Large intestine (tissue), 12 donors: ENCODE results near the gene DCN. TPM values are rescaled to one million over a fixed set of nuclear protein-coding genes. Genes with fewer than 3 reads are reported as not detected.
A peak's percentile ranks its signal among the peaks of the same experiment; 100 is the strongest.

Experiments
- DNase-seq, 2 donors: peaks; one replicate each; pipeline versions ENCODE4 v3.0.0 to v3.0.0-alpha.2; 2013
- H3K27ac ChIP-seq: one replicate; pipeline ENCODE4 v1.5.1; 2013; ENCODE audit warnings: low read length
- H3K27me3 ChIP-seq: 2 replicates; pipeline ENCODE4 v1.6.1; 2013; ENCODE audit warnings: low read length; ENCODE audit not compliant: control insufficient read depth, insufficient read depth
- H3K36me3 ChIP-seq: 2 replicates; pipeline ENCODE4 v1.6.1; 2013; ENCODE audit warnings: low read length; ENCODE audit not compliant: control insufficient read depth, insufficient read depth
- H3K4me1 ChIP-seq: one replicate; pipeline ENCODE4 v1.6.1; 2013; ENCODE audit warnings: low read length; ENCODE audit not compliant: control insufficient read depth, insufficient read depth
- H3K4me3 ChIP-seq: one replicate; pipeline ENCODE4 v1.5.1; 2013; ENCODE audit warnings: low read length
- H3K9me3 ChIP-seq: one replicate; pipeline ENCODE4 v1.6.1; 2013; ENCODE audit warnings: mild to moderate bottlenecking, low read depth, low read length, moderate library complexity; ENCODE audit not compliant: control insufficient read depth
- WGBS: methylation state at CpG from one replicate; pipeline ENCODE4 v1.1.5; 2013; ENCODE audit warnings: low lambda C conversion rate; ENCODE audit not compliant: insufficient coverage; 5-methylcytosine and 5-hydroxymethylcytosine counted together
- long read RNA-seq, 11 donors: transcript quantifications; one replicate each; lab custom pipeline, GENCODE V29; 2026
- polyA plus RNA-seq: library from polyadenylated mRNA; unstranded; fragments of 120-200 nt; gene quantifications from one replicate; pipeline ENCODE4 v1.2.1, GENCODE V29; 2013

DCN gene, protein sequence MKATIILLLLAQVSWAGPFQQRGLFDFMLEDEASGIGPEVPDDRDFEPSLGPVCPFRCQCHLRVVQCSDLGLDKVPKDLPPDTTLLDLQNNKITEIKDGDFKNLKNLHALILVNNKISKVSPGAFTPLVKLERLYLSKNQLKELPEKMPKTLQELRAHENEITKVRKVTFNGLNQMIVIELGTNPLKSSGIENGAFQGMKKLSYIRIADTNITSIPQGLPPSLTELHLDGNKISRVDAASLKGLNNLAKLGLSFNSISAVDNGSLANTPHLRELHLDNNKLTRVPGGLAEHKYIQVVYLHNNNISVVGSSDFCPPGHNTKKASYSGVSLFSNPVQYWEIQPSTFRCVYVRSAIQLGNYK
- 568 TPM for polyA plus RNA-seq
- long read RNA-seq, donor 1, full-length matches to known transcripts: 48 of 54 reads
- long read RNA-seq, donor 1, partial matches to known transcripts: 6 of 54 reads
- long read RNA-seq, donor 1, other reads (novel, unspliced or antisense): 0 of 54 reads
- long read RNA-seq, donor 2, full-length matches to known transcripts: 119 of 163 reads
- long read RNA-seq, donor 2, partial matches to known transcripts: 44 of 163 reads
- long read RNA-seq, donor 2, other reads (novel, unspliced or antisense): 0 of 163 reads
- long read RNA-seq, donor 3: 0 reads
- long read RNA-seq, donor 4, full-length matches to known transcripts: 7 of 7 reads
- long read RNA-seq, donor 4, partial matches to known transcripts: 0 of 7 reads
- long read RNA-seq, donor 4, other reads (novel, unspliced or antisense): 0 of 7 reads
- long read RNA-seq, donor 5, full-length matches to known transcripts: 151 of 177 reads
- long read RNA-seq, donor 5, partial matches to known transcripts: 26 of 177 reads
- long read RNA-seq, donor 5, other reads (novel, unspliced or antisense): 0 of 177 reads
- long read RNA-seq, donor 6, full-length matches to known transcripts: 84 of 112 reads
- long read RNA-seq, donor 6, partial matches to known transcripts: 28 of 112 reads
- long read RNA-seq, donor 6, other reads (novel, unspliced or antisense): 0 of 112 reads
- long read RNA-seq, donor 7, full-length matches to known transcripts: 154 of 217 reads
- long read RNA-seq, donor 7, partial matches to known transcripts: 63 of 217 reads
- long read RNA-seq, donor 7, other reads (novel, unspliced or antisense): 0 of 217 reads
- long read RNA-seq, donor 8, full-length matches to known transcripts: 108 of 155 reads
- long read RNA-seq, donor 8, partial matches to known transcripts: 47 of 155 reads
- long read RNA-seq, donor 8, other reads (novel, unspliced or antisense): 0 of 155 reads
- long read RNA-seq, donor 9, full-length matches to known transcripts: 142 of 181 reads
- long read RNA-seq, donor 9, partial matches to known transcripts: 39 of 181 reads
- long read RNA-seq, donor 9, other reads (novel, unspliced or antisense): 0 of 181 reads
- long read RNA-seq, donor 10, full-length matches to known transcripts: 106 of 124 reads
- long read RNA-seq, donor 10, partial matches to known transcripts: 18 of 124 reads
- long read RNA-seq, donor 10, other reads (novel, unspliced or antisense): 0 of 124 reads
- long read RNA-seq, donor 11, full-length matches to known transcripts: 93 of 105 reads
- long read RNA-seq, donor 11, partial matches to known transcripts: 12 of 105 reads
- long read RNA-seq, donor 11, other reads (novel, unspliced or antisense): 0 of 105 reads

- 80% methylated on average over 1 of the region's 4 CpGs for WGBS
- H3K4me3 ChIP-seq: peak within 1 kb of the TSS; percentile 32
Measured at GRCh38 chr12:91182636-91183455, at the start of gene DCN. Gene DCN, minus strand, starts transcription at chr12:91182817. Its CDS starts 4,265 bp downstream, at chr12:91178552.

DNA sequence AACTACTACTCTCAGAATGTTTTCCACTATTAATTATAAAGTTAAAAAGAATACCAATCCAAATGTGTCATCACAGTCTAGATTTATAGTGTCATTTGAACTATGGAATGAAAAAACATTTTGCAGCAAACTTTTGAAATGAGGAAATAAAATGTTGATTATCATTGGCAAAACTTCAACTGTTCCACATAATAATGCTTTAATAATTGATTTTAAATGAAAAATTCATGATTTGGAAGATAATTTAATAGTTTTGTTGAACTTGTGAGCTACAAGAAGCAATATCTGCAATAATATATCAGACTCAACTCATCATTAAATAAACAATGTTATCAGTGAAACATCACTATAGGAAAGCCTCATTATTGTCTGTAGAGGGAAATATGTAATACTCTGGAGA, 48.2 kb upstream of the DCN start:
- no peak for DNase-seq
- Histone ChIP-seq H3K27me3 (no peaks in the 10 kb centered on the region), H3K4me3 (no peak overlapping the region), H3K4me1 (no peaks in the 10 kb centered on the region), H3K9me3 (no peaks in the 10 kb centered on the region), H3K27ac (no peak overlapping the region), H3K36me3 (no peaks in the 10 kb centered on the region)

More at GRCh38 chr12:91182636-91183455, at the start of gene DCN:
- no peak for DNase-seq
- H3K27ac ChIP-seq: peak within 1 kb of the TSS; percentile 32
- H3K36me3 ChIP-seq: no peaks in the 10 kb centered on the region
- H3K9me3 ChIP-seq: no peaks in the 10 kb centered on the region
- H3K27me3 ChIP-seq: no peaks in the 10 kb centered on the region
- H3K4me1 ChIP-seq: peaks cover 5% of the 10 kb centered on the region

DNA sequence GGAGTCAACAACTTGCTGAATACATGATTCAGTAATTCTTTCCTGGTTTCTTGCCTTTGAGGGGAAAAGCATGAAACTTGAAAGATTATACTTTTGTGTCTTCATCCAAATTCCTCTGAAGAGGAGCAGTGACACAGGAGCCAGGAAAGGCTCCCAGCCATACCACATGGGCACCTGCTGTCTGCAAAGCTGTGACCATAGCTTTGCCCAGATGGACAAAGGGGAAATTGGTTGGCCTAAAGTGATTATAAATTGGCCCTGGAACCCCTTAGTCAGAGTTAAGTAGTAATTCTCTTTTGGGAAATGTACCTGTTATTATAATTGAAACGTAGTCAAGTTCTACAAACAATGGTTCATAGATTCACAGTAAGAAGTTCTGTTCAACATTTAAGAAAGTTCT, 44.3 kb upstream of the DCN start:
- no peak for DNase-seq
- H3K4me1 ChIP-seq: no peaks in the 10 kb centered on the region
- H3K4me3 ChIP-seq: no peak overlapping the region
- H3K27ac ChIP-seq: no peak overlapping the region
- WGBS: no CpG with 5 or more reads among the region's 1 CpG
- H3K27me3 ChIP-seq: no peaks in the 10 kb centered on the region
- H3K9me3 ChIP-seq: no peaks in the 10 kb centered on the region
- no peaks in the 10 kb centered on the region for H3K36me3 ChIP-seq

DNA sequence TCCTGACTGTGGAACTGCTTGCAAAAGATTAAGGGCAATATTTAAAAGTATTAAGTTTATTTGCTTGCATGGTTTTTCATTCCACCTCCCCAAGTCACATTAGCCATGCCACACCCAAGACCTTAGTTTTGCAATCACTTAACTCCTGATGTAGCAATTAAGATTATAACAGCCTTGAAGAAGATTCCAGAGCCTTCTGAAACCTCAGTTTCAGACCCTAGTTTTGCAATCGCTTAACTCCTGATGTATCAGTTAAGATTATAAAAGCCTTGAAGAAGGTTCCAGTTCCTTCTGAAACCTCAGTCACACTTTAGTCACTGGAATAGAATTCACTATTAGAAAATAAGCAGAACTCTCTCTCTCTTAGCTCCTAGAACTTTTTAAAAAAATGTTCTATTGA, 42.7 kb upstream of the DCN start:
- Histone ChIP-seq H3K36me3 (no peaks in the 10 kb centered on the region), H3K9me3 (no peaks in the 10 kb centered on the region), H3K4me3 (no peak overlapping the region), H3K27me3 (no peaks in the 10 kb centered on the region), H3K4me1 (no peaks in the 10 kb centered on the region), H3K27ac (peak overlapping the region; percentile 12)
- peak; percentile 15 to 47 for DNase-seq
- WGBS: no CpG with 5 or more reads among the region's 1 CpG

GRCh38 chr12:91224401-91224800, 41.8 kb upstream of the DCN start:
- WGBS: no CpG with 5 or more reads among the region's 1 CpG
- no peak for DNase-seq
- Histone ChIP-seq H3K4me3 (no peak overlapping the region), H3K9me3 (no peaks in the 10 kb centered on the region), H3K4me1 (no peaks in the 10 kb centered on the region), H3K27me3 (no peaks in the 10 kb centered on the region), H3K27ac (no peak overlapping the region), H3K36me3 (no peaks in the 10 kb centered on the region)

DNA sequence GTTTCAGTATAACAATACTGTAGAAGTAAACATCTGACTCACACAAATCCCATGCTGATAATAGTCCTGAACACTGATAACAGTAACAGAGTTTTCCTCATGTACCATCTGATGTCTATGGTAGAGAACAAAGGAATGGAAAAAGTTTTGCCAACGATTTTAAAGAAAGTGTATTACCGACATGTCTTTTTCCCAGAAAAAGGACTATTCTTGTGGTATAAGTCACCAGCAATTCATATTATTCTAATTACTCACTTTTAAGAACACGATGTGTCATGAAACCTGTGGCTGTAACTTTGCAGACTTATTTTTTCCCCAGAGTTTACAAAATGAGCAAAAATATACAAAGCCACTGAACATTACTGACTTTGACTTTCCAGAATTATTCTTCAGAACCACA, 40.1 kb upstream of the DCN start:
- Histone ChIP-seq H3K9me3 (no peaks in the 10 kb centered on the region), H3K27ac (no peak overlapping the region), H3K36me3 (no peaks in the 10 kb centered on the region), H3K4me1 (no peaks in the 10 kb centered on the region), H3K4me3 (no peak overlapping the region), H3K27me3 (no peaks in the 10 kb centered on the region)
- DNase-seq: no peak
- 90% methylated on average over 1 of the region's 3 CpGs for WGBS

GRCh38 chr12:91219919-91220318, 37.3 kb upstream of the DCN start:
- WGBS: 89% methylated on average over 1 of the region's 1 CpG
- Histone ChIP-seq H3K27me3 (no peaks in the 10 kb centered on the region), H3K27ac (no peak overlapping the region), H3K4me3 (no peak overlapping the region), H3K36me3 (no peaks in the 10 kb centered on the region), H3K4me1 (no peaks in the 10 kb centered on the region), H3K9me3 (no peaks in the 10 kb centered on the region)
- DNase-seq: no peak

DNA sequence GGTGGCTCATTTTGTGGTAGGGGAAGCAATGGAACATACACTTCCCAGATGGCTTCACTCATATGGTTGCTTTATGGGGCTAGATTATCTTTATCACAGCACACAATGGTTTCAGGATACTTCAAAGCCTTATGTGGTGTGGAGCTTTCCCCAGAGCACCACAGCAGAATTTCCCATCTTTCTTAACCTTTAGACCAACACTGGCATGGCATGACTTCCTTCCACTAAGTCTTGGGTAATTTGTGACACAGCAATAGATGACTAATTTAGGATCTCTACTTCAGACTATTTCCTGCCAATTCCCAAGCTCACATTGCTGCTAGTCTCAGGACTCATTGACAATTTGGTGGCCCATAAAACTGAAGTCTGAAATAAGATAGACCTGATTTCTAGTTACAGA, 36.9 kb upstream of the DCN start:
- Histone ChIP-seq H3K4me3 (no peak overlapping the region), H3K27ac (no peak overlapping the region)
- no peak for DNase-seq

GRCh38 chr12:91216871-91217270, 34.3 kb upstream of the DCN start:
- no peaks in the 10 kb centered on the region for H3K4me1 ChIP-seq
- H3K27me3 ChIP-seq: no peaks in the 10 kb centered on the region
- WGBS: 100% methylated on average over 2 of the region's 2 CpGs

More for the DNA sequence above, 36.9 kb upstream of the DCN start:
- Histone ChIP-seq H3K9me3 (no peaks in the 10 kb centered on the region), H3K27me3 (no peaks in the 10 kb centered on the region), H3K36me3 (no peaks in the 10 kb centered on the region), H3K4me1 (no peaks in the 10 kb centered on the region)

More at GRCh38 chr12:91216871-91217270, 34.3 kb upstream of the DCN start:
- Histone ChIP-seq H3K27ac (no peak overlapping the region), H3K4me3 (no peak overlapping the region), H3K36me3 (no peaks in the 10 kb centered on the region), H3K9me3 (no peaks in the 10 kb centered on the region)
- DNase-seq: no peak
